NB4 (cell line): Measurements from ENCODE around the gene SLC43A3.

Experiments used
- MAX ChIP-seq: IDR thresholded peaks from 2 replicates; pipeline ENCODE4 v1.6.1; 2011; ENCODE audit warnings: low read depth, low read length
- MYC ChIP-seq: IDR thresholded peaks from 2 replicates; pipeline ENCODE4 v1.6.1; 2011; ENCODE audit warnings: low read depth, low read length
- POLR2A ChIP-seq: IDR thresholded peaks from 2 replicates; pipeline ENCODE4 v1.6.1; 2011; ENCODE audit warnings: mild to moderate bottlenecking; ENCODE audit not compliant: insufficient read length; ENCODE audit errors: extremely low read depth
- TF ChIP-seq, protein P1 (sequence below): IDR thresholded peaks from one replicate; pipeline ENCODE4 v1.5.1; 2012; ENCODE audit warnings: low read depth, low read length

DNA sequence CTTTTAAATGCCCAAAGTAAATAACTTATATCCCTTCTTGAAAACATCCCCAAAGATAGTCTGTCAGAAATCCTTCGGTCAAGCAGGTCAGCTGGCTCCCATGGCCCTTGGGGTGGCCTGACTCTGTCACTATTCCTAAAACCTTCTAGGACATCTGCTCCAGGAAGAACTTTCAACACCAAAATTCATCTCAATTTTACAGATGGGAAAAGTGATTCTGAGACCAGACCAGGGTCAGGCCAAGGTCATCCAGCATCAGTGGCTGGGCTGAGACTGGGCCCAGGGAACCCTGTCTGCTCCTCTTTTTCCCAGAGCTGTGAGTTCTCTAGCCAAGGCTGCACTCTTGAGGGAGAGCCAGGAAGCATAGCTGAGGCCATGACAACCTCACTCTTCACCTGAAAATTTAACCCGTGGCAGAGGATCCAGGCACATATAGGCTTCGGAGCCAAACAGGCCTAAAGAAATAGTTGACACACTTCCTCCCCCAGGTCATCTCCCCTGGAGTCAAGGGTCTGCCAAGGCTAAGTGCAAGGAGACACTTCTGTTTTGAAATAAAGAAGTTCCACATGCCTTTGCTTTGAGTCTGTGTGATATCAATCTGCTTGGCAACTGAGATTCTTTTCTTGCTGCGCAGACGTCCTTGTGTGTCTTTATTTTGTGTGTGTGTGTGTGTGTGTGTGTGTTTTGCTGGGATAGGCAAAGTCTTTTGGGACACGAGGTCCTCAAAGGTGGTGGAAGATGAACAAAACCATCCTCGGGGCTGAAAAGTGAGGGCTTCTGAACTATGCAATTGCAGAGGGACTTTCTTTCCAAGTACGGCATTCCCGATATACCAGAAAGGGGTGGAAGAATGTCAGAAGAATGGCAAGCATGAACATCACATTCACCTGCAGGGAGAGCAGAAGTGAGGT lies 19.7 kb downstream of the SLC43A3 start:
- TF ChIP-seq, protein P1, sequence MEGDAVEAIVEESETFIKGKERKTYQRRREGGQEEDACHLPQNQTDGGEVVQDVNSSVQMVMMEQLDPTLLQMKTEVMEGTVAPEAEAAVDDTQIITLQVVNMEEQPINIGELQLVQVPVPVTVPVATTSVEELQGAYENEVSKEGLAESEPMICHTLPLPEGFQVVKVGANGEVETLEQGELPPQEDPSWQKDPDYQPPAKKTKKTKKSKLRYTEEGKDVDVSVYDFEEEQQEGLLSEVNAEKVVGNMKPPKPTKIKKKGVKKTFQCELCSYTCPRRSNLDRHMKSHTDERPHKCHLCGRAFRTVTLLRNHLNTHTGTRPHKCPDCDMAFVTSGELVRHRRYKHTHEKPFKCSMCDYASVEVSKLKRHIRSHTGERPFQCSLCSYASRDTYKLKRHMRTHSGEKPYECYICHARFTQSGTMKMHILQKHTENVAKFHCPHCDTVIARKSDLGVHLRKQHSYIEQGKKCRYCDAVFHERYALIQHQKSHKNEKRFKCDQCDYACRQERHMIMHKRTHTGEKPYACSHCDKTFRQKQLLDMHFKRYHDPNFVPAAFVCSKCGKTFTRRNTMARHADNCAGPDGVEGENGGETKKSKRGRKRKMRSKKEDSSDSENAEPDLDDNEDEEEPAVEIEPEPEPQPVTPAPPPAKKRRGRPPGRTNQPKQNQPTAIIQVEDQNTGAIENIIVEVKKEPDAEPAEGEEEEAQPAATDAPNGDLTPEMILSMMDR: no peak
- TF ChIP-seq POLR2A (no peak), MYC (no peak), MAX (no peak)
